Fibroblast of villous mesenchyme (primary cell): ENCODE measurements around the gene CRELD1. TPM values are rescaled to one million over a fixed set of nuclear protein-coding genes. Genes with fewer than 3 reads are reported as not detected.
"Not testable (repeated sequence)": the region's sequence is repeated elsewhere in the genome, so short reads cannot be mapped to it uniquely, and the experiment has no call there.

Source experiments
- DNase-seq: peaks from one replicate; pipeline ENCODE4 v3.0.0-alpha.2; 2010; ENCODE audit warnings: low read depth
- H3K4me3 ChIP-seq: 2 replicates; pipeline ENCODE4 v1.5.1; 2011; ENCODE audit warnings: low read depth, mild to moderate bottlenecking, low read length
- CTCF ChIP-seq: IDR thresholded peaks from 2 replicates; pipeline ENCODE4 v1.5.1; 2012; ENCODE audit warnings: low read depth, mild to moderate bottlenecking, low read length; ENCODE audit not compliant: insufficient read depth
- total RNA-seq: library from RNA; depleted of rRNA; stranded (reverse); fragments of >200 nt; gene quantifications from 2 replicates; pipeline ENCODE4 v1.2.3, GENCODE V29; 2012

Gene CRELD1
- total RNA-seq, 1 donor: 16.0 TPM

GRCh38 chr3:9890249-9891071 is 43.2 kb upstream of the CRELD1 start, which contains the start of gene JAGN1:
Gene JAGN1 (plus strand): TSS chr3:9890610. CDS start chr3:9890723, 113 bp downstream.
- H3K4me3 ChIP-seq: peak within 1 kb of the TSS; percentile 93
- DNase-seq: peak; percentile 93
- TF ChIP-seq CTCF: no peak

- no peak for DNase-seq
- no peak for TF ChIP-seq CTCF
- peak overlapping the region; percentile 93 for H3K4me3 ChIP-seq
Measured at GRCh38 chr3:9891072-9891622, 42.5 kb upstream of the CRELD1 start.

GRCh38 chr3:9893739-9894138 is 39.9 kb upstream of the CRELD1 start:
- DNase-seq: no peak
- no peak for TF ChIP-seq CTCF

GRCh38 chr3:9895715-9896114 is 37.9 kb upstream of the CRELD1 start:
- DNase-seq, H3K4me3 ChIP-seq: not testable (repeated sequence)

More at GRCh38 chr3:9893739-9894138, 39.9 kb upstream of the CRELD1 start:
- no peak overlapping the region for H3K4me3 ChIP-seq

GRCh38 chr3:9896755-9897407 is 36.8 kb upstream of the CRELD1 start:
- DNase-seq: peak; percentile 69
- H3K4me3 ChIP-seq: not testable (repeated sequence)

GRCh38 chr3:9897408-9898372 is 35.9 kb upstream of the CRELD1 start:
- TF ChIP-seq CTCF: no peak
- DNase-seq: peak; percentile 17

GRCh38 chr3:9898467-9899241 is 35.0 kb upstream of the CRELD1 start:
- no peak for DNase-seq
- no peak overlapping the region for H3K4me3 ChIP-seq
- no peak for TF ChIP-seq CTCF

More at GRCh38 chr3:9897408-9898372, 35.9 kb upstream of the CRELD1 start:
- H3K4me3 ChIP-seq: no peak overlapping the region
